IPS DF 4.7 (cell line): ENCODE measurements around the gene ATP11A.
"Not testable (repeated sequence)": the region's sequence is repeated elsewhere in the genome, so short reads cannot be mapped to it uniquely, and the experiment has no call there.

Experiments used
- DNase-seq: peaks from one replicate; pipeline ENCODE4 v3.0.0-alpha.2; 2013; ENCODE audit warnings: low spot score; ENCODE audit errors: extremely low read depth

Gene ATP11A

DNA sequence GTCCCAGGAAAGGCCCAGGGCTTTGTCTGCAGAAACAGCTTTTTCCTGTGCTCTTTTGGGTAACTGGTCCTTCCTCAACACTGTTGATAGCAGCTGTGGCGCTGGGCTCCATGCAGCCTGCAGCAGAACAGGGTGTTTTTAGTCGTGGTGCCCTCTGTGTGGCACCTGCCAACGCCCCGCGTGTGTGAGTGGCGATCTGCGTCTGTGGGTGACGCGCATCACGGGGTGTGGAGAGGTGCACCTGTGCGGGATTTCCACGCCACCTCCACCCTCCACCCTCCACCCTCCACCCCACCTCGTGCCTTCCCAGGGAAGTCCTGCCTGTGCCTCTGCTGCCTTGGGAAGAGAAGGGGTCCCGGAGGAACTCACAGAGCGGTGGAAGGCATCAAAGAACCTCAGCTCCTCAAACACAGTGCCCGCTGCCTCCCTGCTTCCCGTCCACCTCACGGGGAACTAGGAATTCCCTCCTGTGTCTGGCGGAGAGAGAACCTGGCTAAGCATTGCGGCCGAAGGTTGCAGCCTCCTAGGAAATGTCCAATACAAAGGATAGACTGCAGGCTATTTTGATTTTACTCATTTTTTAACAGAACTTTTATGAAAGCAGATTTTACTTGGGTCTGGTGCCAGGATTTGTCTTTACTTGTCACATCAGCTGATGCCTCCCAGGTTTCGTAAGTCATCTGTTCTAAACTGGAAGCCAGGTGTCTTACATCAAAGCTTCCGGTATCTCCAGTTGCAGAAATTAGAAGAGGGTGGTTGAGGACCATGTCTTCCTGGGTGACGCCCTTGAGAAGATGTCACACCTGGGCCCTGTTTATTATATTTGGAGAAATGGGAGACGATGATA, 84.0 kb downstream of the ATP11A start:
- DNase-seq, result no peak

DNA sequence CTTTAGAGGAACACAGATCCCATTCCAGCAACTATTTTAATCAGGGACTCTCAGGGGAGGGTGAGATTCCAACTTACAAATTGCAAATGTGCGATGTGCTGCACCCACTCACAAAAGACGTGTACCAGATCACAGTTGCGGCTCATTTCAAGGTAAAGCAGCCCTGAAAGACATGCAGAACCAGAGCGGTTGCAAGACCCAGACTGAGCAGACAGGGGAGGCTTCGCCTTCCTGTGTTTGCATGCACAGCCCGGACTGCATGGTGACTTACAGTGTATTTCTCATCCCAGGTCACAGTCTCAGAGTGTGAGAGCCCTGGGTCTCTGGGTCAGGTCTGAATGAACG, 84.6 kb downstream of the ATP11A start:
- no peak for DNase-seq

DNA sequence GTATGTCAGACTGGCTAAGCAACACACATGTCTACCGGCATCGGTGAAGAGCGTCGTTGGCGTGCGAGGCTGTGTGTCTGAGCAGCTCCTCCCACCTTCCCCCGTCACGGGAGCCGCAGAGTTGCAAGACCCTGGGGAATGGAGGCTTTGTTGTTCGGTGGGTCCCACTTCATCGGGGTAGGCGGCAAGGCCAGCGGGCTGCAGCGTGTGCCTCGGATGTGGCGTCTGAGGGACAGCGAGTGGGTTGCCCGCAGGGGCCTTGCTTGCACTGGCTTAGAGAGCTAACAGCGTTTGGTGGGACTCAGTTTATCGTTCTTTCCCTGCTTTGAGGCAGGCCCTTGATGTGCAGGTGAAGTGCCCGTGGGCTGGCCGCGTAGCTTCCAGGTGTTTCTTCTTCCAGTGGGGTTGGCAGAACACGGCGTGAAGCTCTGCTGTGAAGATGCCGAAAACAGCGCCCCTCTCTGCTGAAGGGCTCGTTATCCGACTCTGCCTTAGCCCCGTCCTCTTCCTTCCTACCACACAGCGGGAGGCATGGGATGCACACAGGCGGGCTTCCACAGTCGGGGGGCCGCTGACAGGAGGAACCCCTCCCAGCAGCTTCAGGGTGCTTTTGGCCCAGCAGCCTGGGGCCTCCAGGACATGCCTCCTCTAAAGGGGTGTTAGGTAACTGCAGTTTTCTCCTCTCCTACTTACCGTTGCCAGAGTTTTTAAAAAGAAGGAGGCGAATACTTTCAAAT, 85.2 kb downstream of the ATP11A start:
- no peak for DNase-seq

DNA sequence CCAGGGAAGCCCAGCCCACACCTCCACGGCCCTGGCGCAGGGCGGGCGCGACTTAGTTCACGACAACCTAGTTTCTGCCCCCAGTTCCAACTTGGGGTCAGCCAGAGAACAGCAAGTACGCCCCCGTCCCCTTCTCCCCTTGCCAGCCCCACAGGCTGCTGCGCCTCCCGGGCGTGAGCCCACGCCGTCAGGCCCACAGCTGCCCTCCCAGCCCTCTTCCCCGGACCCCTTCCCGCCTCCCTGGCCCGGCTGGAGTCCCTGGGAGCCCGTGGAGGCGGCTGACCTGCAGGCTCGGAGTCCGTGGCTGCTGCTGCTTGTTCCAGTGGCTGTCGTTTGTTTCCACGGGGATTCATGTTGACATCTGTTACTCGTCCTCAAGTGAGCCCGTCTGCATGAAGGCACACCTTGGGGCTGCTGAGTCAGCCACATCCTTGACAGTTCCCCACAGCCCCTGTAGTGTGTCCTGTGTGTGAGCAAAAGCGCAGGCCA, 86.0 kb downstream of the ATP11A start:
- no peak for DNase-seq

DNA sequence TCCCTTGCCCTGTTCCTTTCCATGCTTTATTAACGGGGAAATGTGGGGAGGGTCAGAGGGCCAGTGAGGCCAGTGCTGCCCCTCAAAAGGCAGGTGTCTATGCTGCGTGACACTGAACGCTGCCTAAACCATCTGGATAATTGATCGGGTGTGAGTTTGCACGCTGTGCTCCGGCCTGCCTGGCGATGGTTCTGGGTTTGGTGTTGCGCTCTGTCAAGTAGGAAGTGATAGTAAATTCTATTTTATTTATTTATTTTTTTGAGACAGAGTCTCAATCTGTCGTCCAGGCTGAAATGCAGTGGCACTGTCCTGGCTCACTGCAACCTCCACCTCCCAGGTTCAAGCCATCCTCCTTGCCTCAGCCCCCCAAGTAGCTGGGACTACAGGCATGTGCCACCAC, 86.5 kb downstream of the ATP11A start:
- DNase-seq, result no peak

DNA sequence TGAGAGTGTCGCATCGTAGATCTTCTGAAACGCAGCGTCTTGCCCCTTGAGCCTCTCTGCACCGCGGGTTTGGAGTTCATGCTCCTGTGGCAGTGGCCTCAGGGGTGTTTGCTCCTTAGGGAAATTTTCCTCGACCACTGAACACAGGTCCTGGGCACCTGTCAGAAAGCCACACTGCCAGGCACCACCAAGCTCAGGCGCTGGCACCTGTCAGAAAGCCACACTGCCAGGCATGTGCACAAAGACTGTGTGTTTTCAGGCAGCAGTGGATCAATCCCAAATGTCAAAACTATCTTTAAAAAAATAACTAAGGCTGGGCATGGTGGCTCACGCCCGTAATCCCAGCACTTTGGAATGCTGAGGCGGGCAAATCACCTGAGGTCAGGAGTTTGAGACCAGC, 87.1 kb downstream of the ATP11A start:
- DNase-seq, result no peak

DNA sequence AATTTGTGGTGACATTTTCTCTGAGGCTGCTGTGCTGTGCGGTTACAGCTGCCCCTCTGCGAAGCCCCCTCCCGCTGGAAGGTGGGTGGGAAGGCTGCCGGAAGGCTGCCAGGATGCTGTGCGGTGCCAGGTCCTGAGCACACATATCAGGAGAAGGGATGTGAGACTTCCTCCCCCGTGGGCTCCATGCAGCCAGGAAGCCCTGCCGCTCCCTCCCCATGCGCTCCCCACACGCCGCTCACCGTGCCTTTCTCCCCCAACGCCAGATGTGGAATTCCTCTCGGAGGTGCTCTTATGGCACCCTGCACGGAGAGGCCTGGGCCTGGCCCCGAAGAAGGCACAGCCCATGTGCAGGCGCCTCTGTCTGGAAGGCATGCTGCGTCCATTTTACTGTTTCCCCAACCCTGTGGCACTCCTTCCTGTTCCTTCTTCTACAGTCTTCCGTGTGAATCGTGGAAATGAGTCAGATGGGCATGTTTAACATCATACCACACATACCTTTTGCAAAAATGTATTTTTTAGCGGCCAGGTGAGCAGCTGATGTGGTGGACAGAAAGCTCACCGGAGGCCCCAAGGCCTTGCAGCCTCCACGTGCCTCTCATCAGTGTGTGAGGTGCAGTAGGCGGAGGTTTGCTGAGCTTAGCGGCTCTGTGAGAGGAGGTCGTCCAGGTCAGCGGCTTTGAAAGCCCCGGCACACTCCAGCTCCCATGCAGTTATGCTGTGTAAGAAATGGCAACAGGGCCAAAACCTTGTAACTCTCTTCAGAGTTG, 88.0 kb downstream of the ATP11A start:
- DNase-seq, result no peak

DNA sequence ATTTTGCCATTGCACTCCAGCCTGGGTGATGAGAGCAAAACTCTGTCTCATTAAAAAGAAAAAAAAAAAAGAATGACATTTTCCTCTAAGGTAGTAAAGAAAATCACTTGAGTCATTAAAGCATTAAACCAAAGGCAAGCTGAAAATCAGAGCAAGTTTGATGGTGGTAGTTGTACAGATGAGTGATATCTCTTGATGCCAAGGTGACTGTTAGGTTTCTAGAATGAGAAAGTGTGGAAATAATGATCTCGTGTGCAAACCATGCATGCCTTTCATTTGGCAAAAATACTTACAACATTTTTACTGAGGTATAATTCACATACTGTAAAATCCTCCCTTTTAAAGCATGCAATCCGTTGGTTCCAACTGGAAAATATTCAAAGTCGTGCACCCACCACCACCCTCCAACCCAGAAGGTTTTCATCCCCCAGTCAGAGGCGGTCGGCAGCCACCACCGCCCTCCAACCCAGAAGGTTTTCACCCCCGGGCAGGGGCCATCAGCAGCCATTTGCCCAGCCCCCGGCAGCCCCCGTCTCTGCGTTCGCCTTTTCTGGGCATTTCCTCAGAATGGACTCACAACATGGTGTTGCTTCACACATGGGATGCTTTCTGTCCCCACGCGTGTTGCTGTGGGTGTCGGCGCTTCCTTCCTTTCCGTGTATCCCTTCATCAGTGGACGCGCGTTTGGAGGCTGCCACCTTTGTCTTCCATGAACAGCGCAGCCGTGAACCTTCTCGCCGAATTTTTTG, 90.2 kb downstream of the ATP11A start:
- DNase-seq, result no peak

DNA sequence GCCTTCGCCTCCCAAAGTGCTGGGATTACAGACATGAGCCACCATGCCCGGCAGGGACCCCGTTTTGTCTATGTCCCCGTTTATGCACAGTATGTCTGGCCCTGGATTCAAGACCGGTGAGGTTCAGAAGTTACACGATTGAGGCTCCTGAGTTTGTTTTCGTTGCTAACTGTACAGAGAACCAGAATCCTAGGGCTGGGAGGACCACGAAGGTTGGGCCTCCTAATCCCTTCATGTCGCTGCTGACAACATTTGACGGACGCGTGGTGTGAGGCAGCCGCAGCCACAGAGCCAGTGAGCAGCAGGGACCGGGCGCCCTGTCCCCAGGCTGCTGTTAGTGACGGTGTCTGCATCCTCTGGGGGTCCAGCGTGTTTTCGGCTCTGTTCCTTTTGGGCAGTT, 91.4 kb downstream of the ATP11A start:
- DNase-seq, result no peak

DNA sequence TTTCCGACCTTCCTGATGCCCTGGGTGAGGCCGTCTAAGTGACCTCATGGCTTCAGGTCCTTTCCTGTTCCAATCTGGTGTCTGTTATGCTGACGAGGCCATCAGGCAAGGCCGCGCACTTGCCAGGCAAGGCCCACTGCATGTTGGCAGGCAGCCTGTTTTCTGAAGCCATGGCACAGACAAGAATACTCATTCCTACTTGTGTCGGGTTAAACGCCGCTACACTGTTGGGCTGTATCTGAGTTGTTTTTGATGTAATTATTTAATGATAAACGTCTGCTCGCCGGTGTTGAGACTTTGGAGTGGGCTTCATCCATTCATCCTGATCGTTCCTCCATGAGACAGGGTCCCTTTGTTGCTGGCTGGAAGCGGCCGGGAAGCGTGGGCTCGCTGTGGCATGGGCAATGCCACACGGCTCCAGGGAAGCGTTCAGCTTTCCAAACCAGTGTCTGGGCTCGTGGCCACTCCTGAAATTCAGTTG, 92.1 kb downstream of the ATP11A start:
- DNase-seq, result no peak

DNA sequence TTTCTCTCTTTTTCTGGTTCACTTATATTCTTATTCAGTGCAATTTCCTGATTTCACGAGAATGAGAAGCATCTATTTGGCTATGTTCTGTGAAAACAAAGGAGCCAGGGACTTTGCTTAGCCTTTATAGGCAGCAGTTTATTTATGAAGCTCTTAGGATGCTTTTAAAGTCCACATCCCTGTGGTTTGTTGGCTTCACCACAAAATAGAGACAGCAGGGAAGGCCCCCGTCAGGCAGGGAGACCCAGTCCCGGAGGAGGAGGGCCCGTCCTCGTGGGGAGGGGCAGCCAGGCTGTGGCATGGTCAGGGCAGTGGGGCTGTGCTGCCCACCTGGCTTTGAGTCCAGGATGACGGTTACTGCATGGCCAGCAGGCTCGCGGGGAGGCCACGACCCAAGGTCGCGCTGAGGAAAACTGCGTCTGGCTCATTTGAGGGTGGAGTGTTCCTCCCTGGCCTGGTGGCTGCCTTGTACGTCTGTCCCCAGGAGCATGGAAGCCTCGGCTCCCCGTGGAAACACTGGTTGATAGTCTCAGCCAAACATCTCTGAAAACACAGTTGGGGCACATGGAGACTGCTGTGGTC, 92.7 kb downstream of the ATP11A start:
- DNase-seq, result no peak

DNA sequence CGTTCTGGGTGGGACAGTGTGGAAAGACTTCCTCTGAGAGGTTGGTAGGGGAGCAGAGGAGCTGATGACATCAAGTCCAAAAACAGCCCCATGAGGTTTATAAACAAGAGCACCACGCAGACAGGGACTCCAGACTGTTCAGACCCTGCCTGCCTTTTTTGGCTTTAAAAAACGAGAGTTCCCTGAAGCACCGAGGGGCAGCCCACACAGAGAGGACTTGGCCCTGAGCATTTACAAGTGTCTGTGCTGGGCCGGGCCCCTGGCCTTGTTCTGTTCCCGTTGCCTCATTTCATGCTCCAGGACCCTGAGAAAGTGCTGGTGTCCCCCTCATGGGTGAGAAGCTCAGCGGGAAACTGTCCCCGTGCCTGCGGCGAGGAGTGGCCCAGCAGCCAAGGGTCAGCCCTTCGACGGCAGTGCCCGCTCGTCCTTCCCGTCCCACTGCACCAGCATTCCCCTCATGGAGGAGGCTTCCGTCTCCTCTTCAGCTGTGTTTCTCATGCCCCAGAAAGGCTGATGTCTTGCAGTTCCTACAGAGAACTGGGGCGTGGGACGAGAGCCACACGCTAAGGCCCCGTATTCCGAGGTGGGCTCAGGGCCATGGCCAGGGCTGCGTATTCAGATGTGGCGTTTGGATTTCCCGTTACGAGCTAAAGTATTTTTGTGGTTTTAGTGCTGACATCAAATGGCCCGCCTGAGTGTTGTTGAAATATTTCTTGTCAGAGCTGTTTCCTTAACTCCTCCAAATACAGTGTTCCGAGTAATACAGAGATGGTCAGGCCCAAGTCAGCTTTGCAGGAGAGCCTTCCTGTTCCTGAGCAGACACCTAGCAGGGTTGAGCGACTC, 93.5 kb downstream of the ATP11A start:
- no peak for DNase-seq

DNA sequence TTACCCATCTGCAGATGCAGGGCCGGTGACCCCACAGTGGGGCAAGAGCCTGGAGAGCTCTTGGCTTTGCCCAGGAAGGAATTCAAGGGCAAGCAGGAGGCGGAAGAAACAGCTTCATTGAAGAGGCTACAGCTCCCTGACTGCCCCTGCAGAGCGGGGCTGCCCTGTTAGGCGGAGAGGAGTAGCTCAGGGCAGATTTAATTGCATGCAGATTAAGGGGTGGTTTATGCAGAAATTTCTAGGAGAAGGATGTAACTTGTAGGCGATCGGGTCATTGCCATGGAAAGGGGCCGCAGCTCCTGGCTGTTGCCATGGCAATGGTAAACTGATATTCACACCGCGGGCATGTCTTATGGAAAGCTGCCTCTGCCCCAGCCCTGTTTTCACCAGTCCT, 94.1 kb downstream of the ATP11A start:
- DNase-seq, result no peak

DNA sequence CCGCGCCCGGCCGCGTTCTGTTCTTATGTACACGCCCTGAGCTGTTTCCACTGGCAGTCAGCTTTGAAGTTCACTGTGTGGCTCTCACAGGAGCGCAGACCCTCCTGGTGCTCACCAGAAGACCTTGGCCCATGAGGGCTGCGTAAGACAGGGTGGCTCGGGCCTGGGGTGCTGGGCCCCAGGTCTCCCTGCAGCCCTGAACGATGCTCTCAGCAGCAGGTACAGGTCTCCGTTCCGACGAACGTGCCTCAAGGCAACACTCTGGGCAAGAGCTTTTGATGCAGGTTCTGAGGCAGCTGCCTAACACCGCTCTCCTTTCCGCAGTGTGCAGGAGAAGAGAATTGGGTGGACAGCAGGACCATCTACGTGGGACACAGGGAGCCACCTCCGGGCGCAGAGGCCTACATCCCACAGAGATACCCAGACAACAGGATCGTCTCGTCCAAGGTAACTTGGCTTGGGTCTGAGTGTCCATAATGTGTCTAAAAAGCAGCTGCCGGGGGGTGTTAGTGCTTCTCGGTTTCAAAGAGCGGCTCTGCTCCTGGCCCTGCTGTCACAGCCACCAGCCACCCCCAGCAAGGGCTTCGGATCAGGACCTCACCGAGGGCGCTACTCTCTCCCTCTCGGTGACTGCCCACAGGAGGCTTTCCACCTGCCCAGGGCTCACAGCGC, 95.1 kb downstream of the ATP11A start:
- no peak for DNase-seq

DNA sequence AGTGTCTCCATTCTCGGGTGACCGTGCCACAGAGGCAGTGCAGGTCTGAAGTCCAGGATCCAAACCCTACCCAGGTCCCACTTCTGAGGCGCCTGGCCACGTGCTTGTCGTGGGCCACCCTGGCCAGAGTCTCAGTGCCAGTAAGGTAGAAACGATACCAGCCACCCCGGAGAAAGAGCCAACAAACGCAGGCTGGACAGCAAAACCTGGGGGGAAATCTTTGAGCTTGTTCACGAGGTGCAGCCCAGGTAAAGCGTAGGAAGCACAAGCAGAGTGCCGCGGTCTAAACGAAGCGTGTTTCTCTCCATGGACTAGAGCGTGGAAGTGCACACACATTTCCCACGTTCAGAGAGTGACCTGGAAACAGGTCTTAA, 95.6 kb downstream of the ATP11A start:
- DNase-seq, result no peak

DNA sequence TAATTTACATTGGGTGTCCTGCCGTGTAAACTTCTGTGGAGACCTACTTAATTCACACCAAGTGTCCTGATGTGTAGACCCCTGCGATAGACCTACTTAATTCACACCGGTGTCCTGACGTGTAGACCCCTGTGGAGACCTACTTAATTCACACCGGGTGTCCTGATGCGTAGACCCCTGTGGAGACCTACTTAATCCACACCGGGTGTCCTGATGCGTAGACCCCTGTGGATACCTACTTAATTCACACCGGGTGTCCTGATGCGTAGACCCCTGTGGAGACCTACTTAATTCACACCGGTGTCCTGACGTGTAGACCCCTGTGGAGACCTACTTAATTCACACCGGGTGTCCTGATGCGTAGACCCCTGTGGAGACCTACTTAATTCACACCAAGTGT, 97.0 kb downstream of the ATP11A start:
- DNase-seq, result not testable (repeated sequence)

DNA sequence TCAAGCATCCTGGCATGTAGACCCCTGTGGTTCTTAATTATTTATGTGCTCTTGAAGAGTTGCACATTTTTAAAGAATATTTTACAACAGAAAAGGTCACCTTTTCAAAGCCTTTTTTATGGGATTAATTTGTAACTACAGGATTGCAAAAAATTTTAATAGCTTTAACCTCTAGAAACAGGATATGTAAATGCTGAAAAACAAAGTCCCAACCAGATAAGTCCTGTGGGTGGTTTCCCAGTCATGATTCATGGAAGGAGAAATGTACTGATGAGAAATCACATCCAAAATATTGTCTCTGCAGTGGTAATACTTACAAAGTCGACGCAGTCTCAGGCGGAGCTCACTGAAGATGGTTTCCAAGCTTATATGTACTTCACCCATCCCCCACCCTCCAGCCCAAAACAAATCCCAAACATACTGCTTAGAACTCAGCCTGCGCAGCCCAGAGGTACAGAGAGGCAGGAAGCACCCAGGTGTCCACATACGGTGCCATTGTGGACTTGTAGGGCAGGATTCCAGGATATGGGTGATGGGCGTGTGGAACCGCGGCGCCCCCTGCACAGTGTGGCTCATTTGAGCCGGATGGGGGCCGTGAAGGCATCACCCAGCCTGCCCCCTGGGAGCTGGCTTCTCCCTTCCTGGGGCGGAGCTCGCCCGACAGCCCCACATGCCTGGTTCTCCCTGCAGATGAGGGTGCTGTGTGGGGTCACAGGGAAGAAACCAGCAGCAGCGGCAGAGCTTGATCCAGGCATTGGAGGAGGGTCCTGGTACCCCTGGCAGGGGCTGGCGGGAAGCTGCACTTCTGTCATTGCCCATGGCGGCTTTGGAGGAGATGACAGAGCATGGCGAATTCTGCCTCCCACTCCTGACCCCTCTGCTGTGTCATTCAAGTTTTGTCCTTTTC, 101.2 kb downstream of the ATP11A start:
- DNase-seq, result no peak

DNA sequence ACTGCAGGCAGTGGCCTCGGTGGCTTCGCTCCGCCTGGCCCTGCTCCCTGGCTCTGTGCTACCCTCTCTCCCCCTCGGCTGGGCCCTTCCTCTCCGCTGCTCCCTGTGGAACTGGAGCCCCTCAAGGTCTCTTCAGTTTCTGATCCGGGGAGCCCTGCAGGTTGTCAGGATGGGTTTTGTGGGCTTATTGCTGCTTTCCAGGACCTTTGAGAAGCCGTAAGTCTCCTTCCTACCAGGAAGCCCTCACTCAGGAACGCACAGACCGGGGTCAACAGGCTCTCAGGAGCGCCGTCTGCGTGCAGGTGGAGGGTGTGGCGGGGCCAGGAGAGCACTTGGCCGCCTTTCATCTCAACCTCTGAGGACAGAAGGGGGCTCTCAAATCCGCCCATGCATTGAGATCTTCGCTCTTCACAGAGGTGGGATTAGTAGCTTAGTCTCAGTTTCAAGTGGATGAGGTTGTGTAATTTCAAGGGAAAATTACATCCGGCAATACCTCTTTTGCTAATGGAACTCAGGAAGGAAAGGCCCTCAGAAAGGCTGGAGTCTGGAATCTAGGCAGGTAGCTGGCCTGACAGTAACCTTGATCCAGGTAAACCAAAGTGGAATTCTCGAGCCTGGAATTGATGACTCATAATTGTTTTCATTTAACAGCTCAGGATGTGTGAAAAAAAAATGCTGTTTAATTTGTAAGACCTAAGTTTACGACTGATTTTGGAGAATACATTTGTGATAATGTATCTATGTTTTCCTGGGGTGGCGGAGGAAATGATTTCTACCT, 102.0 kb downstream of the ATP11A start:
- DNase-seq, result no peak
